RWPE2 (cell line): ENCODE data around the gene ACTL8.

ENCODE experiments used
- ATAC-seq: fragments of 200-7000 bp; cut with Tn5 transposase; 3 replicates; pipeline ENCODE4 v1.9.1; 2021; ENCODE audit warnings: low read depth
- DNase-seq: peaks from one replicate; pipeline ENCODE4 v3.0.0-alpha.2; 2020; ENCODE audit warnings: low spot score
- H3K27ac ChIP-seq: fragments of 450-650 bp; 2 replicates; pipeline ENCODE4 v1.5.1; 2017; ENCODE audit warnings: mild to moderate bottlenecking; ENCODE audit not compliant: poor library complexity, severe bottlenecking
- H3K27me3 ChIP-seq: fragments of 250-450 bp; sonication (Bioruptor Pico); 2 replicates; pipeline ENCODE4 v1.5.1; 2021; ENCODE audit warnings: mild to moderate bottlenecking, moderate library complexity; ENCODE audit not compliant: insufficient read depth, poor library complexity, severe bottlenecking
- H3K36me3 ChIP-seq: fragments of 250-450 bp; sonication (Bioruptor Pico); 2 replicates; pipeline ENCODE4 v1.5.1; 2020; ENCODE audit warnings: low read depth, mild to moderate bottlenecking, moderate library complexity
- H3K4me1 ChIP-seq: fragments of 250-450 bp; sonication (Bioruptor Pico); 2 replicates; pipeline ENCODE4 v1.5.1; 2021; ENCODE audit warnings: mild to moderate bottlenecking, moderate library complexity; ENCODE audit not compliant: insufficient read depth, poor library complexity, severe bottlenecking
- H3K4me3 ChIP-seq: fragments of 250-450 bp; sonication (Bioruptor Pico); 2 replicates; pipeline ENCODE4 v1.5.1; 2021; ENCODE audit warnings: mild to moderate bottlenecking, moderate library complexity; ENCODE audit not compliant: severe bottlenecking
- H3K9me3 ChIP-seq: fragments of 250-450 bp; sonication (Bioruptor Pico); 2 replicates; pipeline ENCODE4 v1.5.1; 2021; ENCODE audit warnings: mild to moderate bottlenecking, moderate library complexity; ENCODE audit not compliant: severe bottlenecking
- TF ChIP-seq, protein P1 (sequence below): fragments of 450-650 bp; IDR thresholded peaks from one replicate; pipeline ENCODE4 v1.5.1; 2017; ENCODE audit warnings: mild to moderate bottlenecking, moderate library complexity; ENCODE audit not compliant: poor library complexity, severe bottlenecking

The ACTL8 gene

GRCh38 chr1:17816511-17816910 lies 61.4 kb downstream of the ACTL8 start:
- TF ChIP-seq, protein P1, sequence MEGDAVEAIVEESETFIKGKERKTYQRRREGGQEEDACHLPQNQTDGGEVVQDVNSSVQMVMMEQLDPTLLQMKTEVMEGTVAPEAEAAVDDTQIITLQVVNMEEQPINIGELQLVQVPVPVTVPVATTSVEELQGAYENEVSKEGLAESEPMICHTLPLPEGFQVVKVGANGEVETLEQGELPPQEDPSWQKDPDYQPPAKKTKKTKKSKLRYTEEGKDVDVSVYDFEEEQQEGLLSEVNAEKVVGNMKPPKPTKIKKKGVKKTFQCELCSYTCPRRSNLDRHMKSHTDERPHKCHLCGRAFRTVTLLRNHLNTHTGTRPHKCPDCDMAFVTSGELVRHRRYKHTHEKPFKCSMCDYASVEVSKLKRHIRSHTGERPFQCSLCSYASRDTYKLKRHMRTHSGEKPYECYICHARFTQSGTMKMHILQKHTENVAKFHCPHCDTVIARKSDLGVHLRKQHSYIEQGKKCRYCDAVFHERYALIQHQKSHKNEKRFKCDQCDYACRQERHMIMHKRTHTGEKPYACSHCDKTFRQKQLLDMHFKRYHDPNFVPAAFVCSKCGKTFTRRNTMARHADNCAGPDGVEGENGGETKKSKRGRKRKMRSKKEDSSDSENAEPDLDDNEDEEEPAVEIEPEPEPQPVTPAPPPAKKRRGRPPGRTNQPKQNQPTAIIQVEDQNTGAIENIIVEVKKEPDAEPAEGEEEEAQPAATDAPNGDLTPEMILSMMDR, result no peak
- Histone ChIP-seq H3K4me3 (no peak overlapping the region), H3K27ac (no peak overlapping the region), H3K9me3 (no peaks in the 10 kb centered on the region), H3K27me3 (peaks cover 29% of the 10 kb centered on the region), H3K36me3 (no peaks in the 10 kb centered on the region), H3K4me1 (no peaks in the 10 kb centered on the region)
- no peak for DNase-seq
- no peak for ATAC-seq

GRCh38 chr1:17819129-17819802 lies 64.1 kb downstream of the ACTL8 start:
- Histone ChIP-seq H3K4me1 (no peaks in the 10 kb centered on the region), H3K36me3 (no peaks in the 10 kb centered on the region), H3K27me3 (peaks cover 23% of the 10 kb centered on the region), H3K4me3 (no peak overlapping the region), H3K9me3 (no peaks in the 10 kb centered on the region), H3K27ac (no peak overlapping the region)
- no peak for ATAC-seq
- no peak for DNase-seq
- TF ChIP-seq, protein P1, result no peak

- ATAC-seq (no peak), DNase-seq (no peak)
- H3K4me3 ChIP-seq, result no peak overlapping the region
- H3K9me3 ChIP-seq, result no peaks in the 10 kb centered on the region
- peaks cover 23% of the 10 kb centered on the region for H3K27me3 ChIP-seq
- H3K36me3 ChIP-seq, result no peaks in the 10 kb centered on the region
- H3K27ac ChIP-seq, result no peak overlapping the region
- no peaks in the 10 kb centered on the region for H3K4me1 ChIP-seq
- TF ChIP-seq, protein P1, result no peak
Observed at GRCh38 chr1:17820198-17820597, 65.1 kb downstream of the ACTL8 start.

GRCh38 chr1:17822741-17823426 lies 67.8 kb downstream of the ACTL8 start:
- Histone ChIP-seq H3K27ac (no peak overlapping the region), H3K4me3 (no peak overlapping the region), H3K4me1 (no peaks in the 10 kb centered on the region), H3K36me3 (no peaks in the 10 kb centered on the region), H3K27me3 (peaks cover 16% of the 10 kb centered on the region), H3K9me3 (no peaks in the 10 kb centered on the region)
- DNase-seq (no peak), ATAC-seq (no peak)
- TF ChIP-seq, protein P1, result no peak
